Neural cell (in vitro differentiated cells): ENCODE measurements around the gene TGFBR3L. TPM values are rescaled to one million over a fixed set of nuclear protein-coding genes. Genes with fewer than 3 reads are reported as not detected.

Experiments
- H2AFZ ChIP-seq: fragments of 200-600, 300-800 bp; sonication (generic), shearing (Covaris generic); 2 replicates; pipeline ENCODE4 v1.6.0; 2014; ENCODE audit warnings: low read depth, mild to moderate bottlenecking, antibody characterized with exemption, low read length, moderate library complexity
- H3F3A ChIP-seq: fragments of 200-600 bp; shearing (Covaris generic); 2 replicates; pipeline ENCODE4 v1.6.1; 2016; ENCODE audit warnings: mild to moderate bottlenecking, moderate library complexity, mixed read lengths, antibody characterized with exemption, low read length; ENCODE audit not compliant: insufficient read depth, poor library complexity, severe bottlenecking
- H3K27ac ChIP-seq: fragments of 200-600, 300-800 bp; sonication (generic), shearing (Covaris generic); 2 replicates; pipeline ENCODE4 v1.5.1; 2014; ENCODE audit warnings: mild to moderate bottlenecking, low read length, moderate library complexity
- H3K27me3 ChIP-seq: fragments of 300-800, 200-600 bp; sonication (generic), shearing (Covaris generic); 2 replicates; pipeline ENCODE4 v1.6.0; 2014; ENCODE audit warnings: mild to moderate bottlenecking, low read depth, low read length, moderate library complexity; ENCODE audit not compliant: insufficient read depth
- H3K36me3 ChIP-seq: fragments of 300-800, 200-600 bp; sonication (generic), shearing (Covaris generic); 2 replicates; pipeline ENCODE4 v1.5.1; 2014; ENCODE audit warnings: mild to moderate bottlenecking, antibody characterized with exemption, low read length, moderate library complexity; ENCODE audit not compliant: insufficient read depth
- H3K4me2 ChIP-seq: fragments of 300-800, 200-600 bp; sonication (generic), shearing (Covaris generic); 2 replicates; pipeline ENCODE4 v1.6.0; 2014; ENCODE audit warnings: mild to moderate bottlenecking, low read length
- H3K4me3 ChIP-seq: fragments of 300-800, 200-600 bp; sonication (generic), shearing (Covaris generic); 2 replicates; pipeline ENCODE4 v1.5.1; 2014; ENCODE audit warnings: mild to moderate bottlenecking, low read length, moderate library complexity
- H3K79me2 ChIP-seq: fragments of 200-600 bp; shearing (Covaris generic); replicated peaks from 2 replicates; pipeline ENCODE4 v1.6.0; 2014; ENCODE audit warnings: mild to moderate bottlenecking, low read length, moderate library complexity; ENCODE audit not compliant: insufficient read depth
- H3K9ac ChIP-seq: fragments of 300-800, 200-600 bp; sonication (generic), shearing (Covaris generic); 2 replicates; pipeline ENCODE4 v1.6.1; 2016; ENCODE audit warnings: mild to moderate bottlenecking, low read length, mixed read lengths
- H3K9me2 ChIP-seq: fragments of 200-600 bp; shearing (Covaris generic); 2 replicates; pipeline ENCODE4 v1.6.1; 2016; ENCODE audit warnings: mild to moderate bottlenecking, low read length, mixed read lengths; ENCODE audit not compliant: insufficient read depth
- H3K9me3 ChIP-seq: fragments of 200-600, 300-800 bp; sonication (generic), shearing (Covaris generic); 2 replicates; pipeline ENCODE4 v1.6.1; 2016; ENCODE audit warnings: mild to moderate bottlenecking, mixed run types, low read length, moderate library complexity, mixed read lengths
- H4K20me1 ChIP-seq: fragments of 200-600 bp; shearing (Covaris generic); 2 replicates; pipeline ENCODE4 v1.6.1; 2016; ENCODE audit warnings: mild to moderate bottlenecking, mixed run types; ENCODE audit not compliant: insufficient read depth
- EP300 ChIP-seq: fragments of 450-650 bp; conservative IDR thresholded peaks from 2 replicates; pipeline ENCODE4 v1.6.1; 2014; ENCODE audit warnings: antibody characterized with exemption, mild to moderate bottlenecking, moderate library complexity; ENCODE audit not compliant: poor library complexity, severe bottlenecking
- EZH2 ChIP-seq: fragments of 200-600, 300-800 bp; shearing (Covaris generic), sonication (generic); IDR thresholded peaks from 2 replicates; pipeline ENCODE4 v1.6.1; 2014; ENCODE audit warnings: antibody characterized with exemption, low read length, borderline replicate concordance, mild to moderate bottlenecking; ENCODE audit not compliant: insufficient read depth, poor library complexity, severe bottlenecking
- MXI1 ChIP-seq: fragments of 450-650 bp; conservative IDR thresholded peaks from 2 replicates; pipeline ENCODE4 v1.6.1; 2014; ENCODE audit warnings: antibody characterized with exemption, mild to moderate bottlenecking; ENCODE audit not compliant: poor library complexity, severe bottlenecking
- POLR2AphosphoS5 ChIP-seq: IDR thresholded peaks from 2 replicates; pipeline ENCODE4 v1.6.1; 2012
- RAD21 ChIP-seq: fragments of 450-650 bp; conservative IDR thresholded peaks from 2 replicates; pipeline ENCODE4 v1.6.1; 2014; ENCODE audit warnings: antibody characterized with exemption, mild to moderate bottlenecking, moderate library complexity
- SMC3 ChIP-seq: fragments of 450-650 bp; conservative IDR thresholded peaks from 2 replicates; pipeline ENCODE4 v1.6.1; 2014; ENCODE audit warnings: antibody characterized with exemption, mild to moderate bottlenecking, moderate library complexity; ENCODE audit not compliant: poor library complexity
- TAF1 ChIP-seq: IDR thresholded peaks from 2 replicates; pipeline ENCODE4 v1.6.1; 2012; ENCODE audit warnings: low read depth
- polyA plus RNA-seq: library from polyadenylated mRNA; depleted of rRNA; stranded (reverse); fragments of >200 nt; gene quantifications from 2 replicates; pipeline ENCODE4 v1.2.3, GENCODE V29; 2014
- TF ChIP-seq, protein P1 (sequence below): fragments of 450-650 bp; IDR thresholded peaks from 2 replicates; pipeline ENCODE4 v1.5.1; 2014; ENCODE audit warnings: antibody characterized with exemption, mild to moderate bottlenecking, moderate library complexity; ENCODE audit not compliant: poor library complexity, severe bottlenecking
- TF ChIP-seq, protein P2 (sequence below): IDR thresholded peaks from 2 replicates; pipeline ENCODE4 v1.6.1; 2012; ENCODE audit warnings: borderline replicate concordance

The TGFBR3L gene
- polyA plus RNA-seq, 1 donor from 2014 or later, result not detected

GRCh38 chr19:7953060-7953459 lies 38.4 kb downstream of the TGFBR3L start:
- no peaks in the 10 kb centered on the region for H3K79me2 ChIP-seq
- H3K9me2 ChIP-seq, result no peaks in the 10 kb centered on the region
- H3K9ac ChIP-seq, result no peak overlapping the region
- no peak overlapping the region for H2AFZ ChIP-seq
- H3K36me3 ChIP-seq, result no peaks in the 10 kb centered on the region
- H3K4me3 ChIP-seq, result no peak overlapping the region
- no peaks in the 10 kb centered on the region for H3K27me3 ChIP-seq
- H4K20me1 ChIP-seq, result no peaks in the 10 kb centered on the region
- H3K9me3 ChIP-seq, result no peaks in the 10 kb centered on the region
- no peak overlapping the region for H3K4me2 ChIP-seq
- no peaks in the 10 kb centered on the region for H3F3A ChIP-seq
- H3K27ac ChIP-seq, result no peak overlapping the region
- TF ChIP-seq, protein P1, sequence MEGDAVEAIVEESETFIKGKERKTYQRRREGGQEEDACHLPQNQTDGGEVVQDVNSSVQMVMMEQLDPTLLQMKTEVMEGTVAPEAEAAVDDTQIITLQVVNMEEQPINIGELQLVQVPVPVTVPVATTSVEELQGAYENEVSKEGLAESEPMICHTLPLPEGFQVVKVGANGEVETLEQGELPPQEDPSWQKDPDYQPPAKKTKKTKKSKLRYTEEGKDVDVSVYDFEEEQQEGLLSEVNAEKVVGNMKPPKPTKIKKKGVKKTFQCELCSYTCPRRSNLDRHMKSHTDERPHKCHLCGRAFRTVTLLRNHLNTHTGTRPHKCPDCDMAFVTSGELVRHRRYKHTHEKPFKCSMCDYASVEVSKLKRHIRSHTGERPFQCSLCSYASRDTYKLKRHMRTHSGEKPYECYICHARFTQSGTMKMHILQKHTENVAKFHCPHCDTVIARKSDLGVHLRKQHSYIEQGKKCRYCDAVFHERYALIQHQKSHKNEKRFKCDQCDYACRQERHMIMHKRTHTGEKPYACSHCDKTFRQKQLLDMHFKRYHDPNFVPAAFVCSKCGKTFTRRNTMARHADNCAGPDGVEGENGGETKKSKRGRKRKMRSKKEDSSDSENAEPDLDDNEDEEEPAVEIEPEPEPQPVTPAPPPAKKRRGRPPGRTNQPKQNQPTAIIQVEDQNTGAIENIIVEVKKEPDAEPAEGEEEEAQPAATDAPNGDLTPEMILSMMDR, result no peak
- TF ChIP-seq SMC3 (no peak), POLR2AphosphoS5 (no peak), TAF1 (no peak)

GRCh38 chr19:7953576-7953975 lies 38.9 kb downstream of the TGFBR3L start:
- no peak overlapping the region for H3K4me3 ChIP-seq
- H3K36me3 ChIP-seq, result no peaks in the 10 kb centered on the region
- no peak overlapping the region for H2AFZ ChIP-seq
- H3F3A ChIP-seq, result no peaks in the 10 kb centered on the region
- H3K79me2 ChIP-seq, result no peaks in the 10 kb centered on the region
- no peaks in the 10 kb centered on the region for H3K9me2 ChIP-seq
- no peak for TF ChIP-seq EP300
- H3K27ac ChIP-seq, result no peak overlapping the region
- H3K4me2 ChIP-seq, result no peak overlapping the region
- no peak overlapping the region for H3K9ac ChIP-seq
- no peaks in the 10 kb centered on the region for H3K9me3 ChIP-seq
- no peaks in the 10 kb centered on the region for H3K27me3 ChIP-seq
- H4K20me1 ChIP-seq, result no peaks in the 10 kb centered on the region

DNA sequence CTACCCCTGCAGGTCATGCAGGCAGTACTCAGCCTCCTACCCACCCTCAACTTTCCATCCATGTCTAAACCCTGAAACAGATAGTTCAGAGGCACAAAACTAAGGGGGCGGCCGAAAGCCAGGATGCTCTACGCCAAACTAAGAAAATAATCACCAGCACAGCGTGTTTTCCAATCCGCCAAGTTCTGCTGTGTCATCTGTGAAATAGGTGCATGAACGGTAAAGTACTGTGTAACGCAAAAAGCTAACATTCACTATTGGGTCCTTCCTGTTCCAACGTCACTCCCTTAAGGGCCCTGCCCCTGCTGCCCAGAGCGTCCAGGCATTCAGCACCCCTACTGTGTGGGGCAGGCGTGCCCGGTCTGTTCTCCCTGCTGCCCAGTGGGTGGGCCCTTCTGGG lies 41.1 kb downstream of the TGFBR3L start:
- Histone ChIP-seq H3K9ac (no peak overlapping the region), H3K9me3 (no peaks in the 10 kb centered on the region), H3K27me3 (no peaks in the 10 kb centered on the region), H3K36me3 (no peaks in the 10 kb centered on the region), H3K9me2 (no peaks in the 10 kb centered on the region), H3K4me3 (no peak overlapping the region), H4K20me1 (no peaks in the 10 kb centered on the region), H3K4me2 (no peak overlapping the region), H3F3A (no peaks in the 10 kb centered on the region), H3K79me2 (no peaks in the 10 kb centered on the region), H2AFZ (no peak overlapping the region), H3K27ac (no peak overlapping the region)
- TF ChIP-seq EZH2, result no peak
- no peak for TF ChIP-seq SMC3
- no peak for TF ChIP-seq RAD21
- TF ChIP-seq, protein P2, sequence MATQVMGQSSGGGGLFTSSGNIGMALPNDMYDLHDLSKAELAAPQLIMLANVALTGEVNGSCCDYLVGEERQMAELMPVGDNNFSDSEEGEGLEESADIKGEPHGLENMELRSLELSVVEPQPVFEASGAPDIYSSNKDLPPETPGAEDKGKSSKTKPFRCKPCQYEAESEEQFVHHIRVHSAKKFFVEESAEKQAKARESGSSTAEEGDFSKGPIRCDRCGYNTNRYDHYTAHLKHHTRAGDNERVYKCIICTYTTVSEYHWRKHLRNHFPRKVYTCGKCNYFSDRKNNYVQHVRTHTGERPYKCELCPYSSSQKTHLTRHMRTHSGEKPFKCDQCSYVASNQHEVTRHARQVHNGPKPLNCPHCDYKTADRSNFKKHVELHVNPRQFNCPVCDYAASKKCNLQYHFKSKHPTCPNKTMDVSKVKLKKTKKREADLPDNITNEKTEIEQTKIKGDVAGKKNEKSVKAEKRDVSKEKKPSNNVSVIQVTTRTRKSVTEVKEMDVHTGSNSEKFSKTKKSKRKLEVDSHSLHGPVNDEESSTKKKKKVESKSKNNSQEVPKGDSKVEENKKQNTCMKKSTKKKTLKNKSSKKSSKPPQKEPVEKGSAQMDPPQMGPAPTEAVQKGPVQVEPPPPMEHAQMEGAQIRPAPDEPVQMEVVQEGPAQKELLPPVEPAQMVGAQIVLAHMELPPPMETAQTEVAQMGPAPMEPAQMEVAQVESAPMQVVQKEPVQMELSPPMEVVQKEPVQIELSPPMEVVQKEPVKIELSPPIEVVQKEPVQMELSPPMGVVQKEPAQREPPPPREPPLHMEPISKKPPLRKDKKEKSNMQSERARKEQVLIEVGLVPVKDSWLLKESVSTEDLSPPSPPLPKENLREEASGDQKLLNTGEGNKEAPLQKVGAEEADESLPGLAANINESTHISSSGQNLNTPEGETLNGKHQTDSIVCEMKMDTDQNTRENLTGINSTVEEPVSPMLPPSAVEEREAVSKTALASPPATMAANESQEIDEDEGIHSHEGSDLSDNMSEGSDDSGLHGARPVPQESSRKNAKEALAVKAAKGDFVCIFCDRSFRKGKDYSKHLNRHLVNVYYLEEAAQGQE, result no peak
- TF ChIP-seq TAF1, result no peak
- TF ChIP-seq MXI1, result no peak
- TF ChIP-seq EP300, result no peak
- TF ChIP-seq POLR2AphosphoS5, result no peak
- TF ChIP-seq, protein P1, result no peak
